Kidney (tissue), 14 donors: Measurements from ENCODE around the gene ADCY6. TPM values are rescaled to one million over a fixed set of nuclear protein-coding genes. Genes with fewer than 3 reads are reported as not detected.

Experiments used
- DNase-seq, 5 donors: peaks; one replicate each; pipeline ENCODE4 v3.0.0-alpha.2; 2013 to 2020
- FAIRE-seq: peaks from 2 replicates; lab custom pipeline; 2012; peaks lifted over from hg19 to GRCh38; lab: Jason Lieb, UNC
- H3K27ac ChIP-seq, 2 donors: one replicate each; pipeline ENCODE4 v1.7.0; 2013; ENCODE audit warnings: low read depth in 2 of 2, low read length in 2 of 2, inconsistent platforms in 1 of 2
- H3K27me3 ChIP-seq: one replicate; pipeline ENCODE4 v1.7.1; 2013; ENCODE audit warnings: low read length, inconsistent platforms; ENCODE audit not compliant: control insufficient read depth, insufficient read depth
- H3K36me3 ChIP-seq, 3 donors: one replicate each; pipeline versions ENCODE4 v1.7.0 to v1.7.1; 2013; ENCODE audit warnings: low read length in 3 of 3, control low read depth in 1 of 3, inconsistent platforms in 1 of 3; ENCODE audit not compliant: insufficient read depth in 3 of 3, control insufficient read depth in 2 of 3
- H3K4me1 ChIP-seq, 3 donors: one replicate each; pipeline versions ENCODE4 v1.7.0 to v1.7.1; 2013; ENCODE audit warnings: low read length in 3 of 3, inconsistent platforms in 1 of 3, low read depth in 1 of 3; ENCODE audit not compliant: control insufficient read depth in 2 of 3, insufficient read depth in 2 of 3
- H3K4me3 ChIP-seq, 3 donors: one replicate each; pipeline versions ENCODE4 v1.7.0 to v1.8.1; 2013; ENCODE audit warnings: low read length in 3 of 3, control low read depth in 1 of 3, inconsistent platforms in 1 of 3
- H3K9ac ChIP-seq, 3 donors: one replicate each; pipeline versions ENCODE4 v1.7.0 to v1.7.1; 2013; ENCODE audit warnings: low read length in 3 of 3, control low read depth in 1 of 3, inconsistent platforms in 1 of 3
- H3K9me3 ChIP-seq, 3 donors: one replicate each; pipeline versions ENCODE4 v1.7.0 to v1.7.1; 2013; ENCODE audit warnings: low read length in 3 of 3, control low read depth in 1 of 3, inconsistent platforms in 1 of 3; ENCODE audit not compliant: control insufficient read depth in 2 of 3, insufficient read depth in 1 of 3
- CTCF ChIP-seq: IDR thresholded peaks from 3 replicates; pipeline ENCODE4 v1.5.1; 2012; ENCODE audit warnings: mild to moderate bottlenecking, moderate library complexity, borderline replicate concordance; ENCODE audit not compliant: insufficient read depth; ENCODE audit errors: extremely low read depth
- intact Hi-C: fragments of 100-400 bp; cut with DNase I; formaldehyde crosslinking; loops from one replicate; pipeline ENCODE4 v1.11.1; 2022
- polyA plus RNA-seq: library from polyadenylated mRNA; stranded (reverse); fragments of 350-450 nt; fragmentation: Illumina TruSeq; extraction: RNeasy Lipid Tissue Mini Kit (QIAGEN cat#74804); gene quantifications from one replicate; pipeline ENCODE4 v1.2.3, GENCODE V29; 2014; ENCODE audit warnings: low read depth, low replicate concordance; ENCODE audit not compliant: insufficient read depth
- total RNA-seq: library from RNA; stranded (reverse); fragmentation: NEBNext Ultra II Directional; extraction: Animal tissue kit (Norgen Biotek cat#: 25700); gene quantifications from one replicate; pipeline ENCODE4 v1.2.1, GENCODE V29; 2021
- donor health status: control.
- donor health status: control.
- donor health status: control.
- donor health status: control.
- donor health status: control.
- donor health status: DM: yes; HTN: yes; CAD: no.
- donor health status: Normal renal cell carcinoma (clear cell type).

ADCY6 gene
- total and polyA plus RNA-seq, 2 donors from 2014 or later: 27.3 to 66.9 TPM

GRCh38 chr12:48824112-48824511 lies 35.2 kb upstream of the ADCY6 start:
- DNase-seq: no peak
- Histone ChIP-seq H3K4me1 (no peaks in the 10 kb centered on the region), H3K27me3 (no peaks in the 10 kb centered on the region), H3K9ac (no peak overlapping the region), H3K36me3 (peaks cover 0 to 6% (median 0%) of the 10 kb centered on the region in 3 donors), H3K4me3 (no peak overlapping the region), H3K27ac (no peak overlapping the region), H3K9me3 (no peaks in the 10 kb centered on the region)
- TF ChIP-seq CTCF: no peak
- no peak for FAIRE-seq
- intact Hi-C loops: no loop called here

DNA sequence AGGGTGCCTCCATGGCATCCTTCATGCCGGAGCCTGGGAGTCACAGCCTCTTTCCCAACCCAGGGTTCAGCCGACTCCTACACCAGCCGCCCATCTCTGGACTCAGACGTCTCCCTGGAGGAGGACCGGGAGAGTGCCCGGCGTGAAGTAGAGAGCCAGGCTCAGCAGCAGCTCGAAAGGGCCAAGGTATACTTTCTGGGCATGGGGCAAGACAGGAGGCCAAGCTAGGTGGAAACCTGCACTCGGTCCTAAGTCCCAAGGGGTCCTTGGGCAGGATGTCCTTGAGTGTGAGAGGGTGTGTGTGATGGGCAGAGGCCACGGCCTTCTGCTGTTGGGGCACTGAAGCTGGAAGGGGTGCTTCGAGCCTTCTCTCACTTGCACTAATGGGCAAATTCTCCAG lies 34.4 kb upstream of the ADCY6 start:
- Histone ChIP-seq H3K4me3 (no peak overlapping the region), H3K9me3 (no peaks in the 10 kb centered on the region), H3K36me3 (peaks cover 0 to 4% (median 0%) of the 10 kb centered on the region in 3 donors), H3K4me1 (peaks cover 0 to 4% (median 0%) of the 10 kb centered on the region in 3 donors), H3K27me3 (no peaks in the 10 kb centered on the region), H3K27ac (no peak overlapping the region), H3K9ac (no peak overlapping the region)
- intact Hi-C loops: no loop called here
- FAIRE-seq: no peak
- no peak for DNase-seq
- no peak for TF ChIP-seq CTCF

DNA sequence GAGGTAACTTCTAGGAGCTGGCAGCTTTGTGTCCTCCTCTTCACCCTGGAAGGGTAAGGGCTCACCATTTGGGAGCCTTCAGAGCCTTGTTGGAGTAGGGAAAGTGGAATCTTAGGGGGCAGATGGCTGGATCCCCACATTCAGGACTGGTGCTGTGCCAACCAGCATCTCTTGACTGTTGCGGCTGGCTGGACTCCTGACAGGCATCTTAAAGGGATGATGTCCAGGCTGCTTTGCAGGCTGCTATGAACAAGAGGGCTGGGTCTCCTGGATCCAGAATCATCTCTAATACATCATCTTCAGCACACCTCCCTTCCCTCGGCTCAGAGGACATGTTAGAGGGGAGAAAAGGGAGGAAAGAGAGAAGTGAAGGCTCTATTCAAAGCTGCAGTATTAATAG lies 33.8 kb upstream of the ADCY6 start:
- intact Hi-C loops: no loop called here
- Histone ChIP-seq H3K9me3 (no peaks in the 10 kb centered on the region), H3K27me3 (no peaks in the 10 kb centered on the region), H3K36me3 (no peaks in the 10 kb centered on the region), H3K4me3 (no peak overlapping the region), H3K27ac (no peak overlapping the region), H3K4me1 (peaks cover 0 to 7% (median 0%) of the 10 kb centered on the region in 3 donors), H3K9ac (no peak overlapping the region)
- no peak for DNase-seq
- no peak for FAIRE-seq
- TF ChIP-seq CTCF: no peak

GRCh38 chr12:48822139-48822538 lies 33.2 kb upstream of the ADCY6 start:
- H3K4me1 ChIP-seq: peaks cover 0 to 8% (median 0%) of the 10 kb centered on the region in 3 donors
- no peak overlapping the region for H3K4me3 ChIP-seq
- H3K9me3 ChIP-seq: no peaks in the 10 kb centered on the region
- no peak for FAIRE-seq
- no peak overlapping the region for H3K9ac ChIP-seq
- TF ChIP-seq CTCF: no peak
- H3K27me3 ChIP-seq: no peaks in the 10 kb centered on the region
- no peak for DNase-seq
- no peaks in the 10 kb centered on the region for H3K36me3 ChIP-seq
- H3K27ac ChIP-seq: no peak overlapping the region
- intact Hi-C loops: no loop called here
